RWPE2 (cell line): ENCODE results near the gene CLN6.

Source experiments
- ATAC-seq: fragments of 200-7000 bp; cut with Tn5 transposase; 3 replicates; pipeline ENCODE4 v1.9.1; 2021; ENCODE audit warnings: low read depth
- DNase-seq: peaks from one replicate; pipeline ENCODE4 v3.0.0-alpha.2; 2020; ENCODE audit warnings: low spot score
- H3K27ac ChIP-seq: fragments of 450-650 bp; 2 replicates; pipeline ENCODE4 v1.5.1; 2017; ENCODE audit warnings: mild to moderate bottlenecking; ENCODE audit not compliant: poor library complexity, severe bottlenecking
- H3K27me3 ChIP-seq: fragments of 250-450 bp; sonication (Bioruptor Pico); 2 replicates; pipeline ENCODE4 v1.5.1; 2021; ENCODE audit warnings: mild to moderate bottlenecking, moderate library complexity; ENCODE audit not compliant: insufficient read depth, poor library complexity, severe bottlenecking
- H3K36me3 ChIP-seq: fragments of 250-450 bp; sonication (Bioruptor Pico); 2 replicates; pipeline ENCODE4 v1.5.1; 2020; ENCODE audit warnings: low read depth, mild to moderate bottlenecking, moderate library complexity
- H3K4me1 ChIP-seq: fragments of 250-450 bp; sonication (Bioruptor Pico); 2 replicates; pipeline ENCODE4 v1.5.1; 2021; ENCODE audit warnings: mild to moderate bottlenecking, moderate library complexity; ENCODE audit not compliant: insufficient read depth, poor library complexity, severe bottlenecking
- H3K4me3 ChIP-seq: fragments of 250-450 bp; sonication (Bioruptor Pico); 2 replicates; pipeline ENCODE4 v1.5.1; 2021; ENCODE audit warnings: mild to moderate bottlenecking, moderate library complexity; ENCODE audit not compliant: severe bottlenecking
- H3K9me3 ChIP-seq: fragments of 250-450 bp; sonication (Bioruptor Pico); 2 replicates; pipeline ENCODE4 v1.5.1; 2021; ENCODE audit warnings: mild to moderate bottlenecking, moderate library complexity; ENCODE audit not compliant: severe bottlenecking
- TF ChIP-seq, protein P1 (sequence below): fragments of 450-650 bp; IDR thresholded peaks from one replicate; pipeline ENCODE4 v1.5.1; 2017; ENCODE audit warnings: mild to moderate bottlenecking, moderate library complexity; ENCODE audit not compliant: poor library complexity, severe bottlenecking

CLN6 gene

DNA sequence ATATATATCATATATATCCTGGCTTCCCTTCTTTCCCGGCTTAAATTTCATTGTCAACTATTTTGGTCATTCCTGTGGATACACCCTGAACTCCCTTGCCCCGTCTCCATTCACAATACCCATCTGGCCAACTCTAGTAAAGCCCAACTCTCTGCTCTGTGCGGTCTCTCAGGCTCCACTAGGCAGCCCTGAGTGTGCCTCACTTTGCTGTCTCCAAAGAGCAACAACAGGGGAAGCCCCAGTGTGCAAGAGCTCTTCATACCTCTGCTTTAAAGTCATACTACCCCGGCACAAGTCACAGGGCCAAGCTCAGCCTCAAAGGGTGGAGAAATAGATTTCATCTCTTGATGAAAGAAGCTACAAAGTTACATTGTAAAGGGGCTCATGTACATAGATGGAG lies 29.2 kb upstream of the CLN6 start:
- ATAC-seq, result no peak
- Histone ChIP-seq H3K27ac (no peak overlapping the region), H3K9me3 (no peaks in the 10 kb centered on the region), H3K27me3 (no peaks in the 10 kb centered on the region), H3K36me3 (no peaks in the 10 kb centered on the region), H3K4me3 (no peak overlapping the region), H3K4me1 (peaks cover 22% of the 10 kb centered on the region)
- TF ChIP-seq, protein P1, sequence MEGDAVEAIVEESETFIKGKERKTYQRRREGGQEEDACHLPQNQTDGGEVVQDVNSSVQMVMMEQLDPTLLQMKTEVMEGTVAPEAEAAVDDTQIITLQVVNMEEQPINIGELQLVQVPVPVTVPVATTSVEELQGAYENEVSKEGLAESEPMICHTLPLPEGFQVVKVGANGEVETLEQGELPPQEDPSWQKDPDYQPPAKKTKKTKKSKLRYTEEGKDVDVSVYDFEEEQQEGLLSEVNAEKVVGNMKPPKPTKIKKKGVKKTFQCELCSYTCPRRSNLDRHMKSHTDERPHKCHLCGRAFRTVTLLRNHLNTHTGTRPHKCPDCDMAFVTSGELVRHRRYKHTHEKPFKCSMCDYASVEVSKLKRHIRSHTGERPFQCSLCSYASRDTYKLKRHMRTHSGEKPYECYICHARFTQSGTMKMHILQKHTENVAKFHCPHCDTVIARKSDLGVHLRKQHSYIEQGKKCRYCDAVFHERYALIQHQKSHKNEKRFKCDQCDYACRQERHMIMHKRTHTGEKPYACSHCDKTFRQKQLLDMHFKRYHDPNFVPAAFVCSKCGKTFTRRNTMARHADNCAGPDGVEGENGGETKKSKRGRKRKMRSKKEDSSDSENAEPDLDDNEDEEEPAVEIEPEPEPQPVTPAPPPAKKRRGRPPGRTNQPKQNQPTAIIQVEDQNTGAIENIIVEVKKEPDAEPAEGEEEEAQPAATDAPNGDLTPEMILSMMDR, result no peak
- DNase-seq, result no peak

DNA sequence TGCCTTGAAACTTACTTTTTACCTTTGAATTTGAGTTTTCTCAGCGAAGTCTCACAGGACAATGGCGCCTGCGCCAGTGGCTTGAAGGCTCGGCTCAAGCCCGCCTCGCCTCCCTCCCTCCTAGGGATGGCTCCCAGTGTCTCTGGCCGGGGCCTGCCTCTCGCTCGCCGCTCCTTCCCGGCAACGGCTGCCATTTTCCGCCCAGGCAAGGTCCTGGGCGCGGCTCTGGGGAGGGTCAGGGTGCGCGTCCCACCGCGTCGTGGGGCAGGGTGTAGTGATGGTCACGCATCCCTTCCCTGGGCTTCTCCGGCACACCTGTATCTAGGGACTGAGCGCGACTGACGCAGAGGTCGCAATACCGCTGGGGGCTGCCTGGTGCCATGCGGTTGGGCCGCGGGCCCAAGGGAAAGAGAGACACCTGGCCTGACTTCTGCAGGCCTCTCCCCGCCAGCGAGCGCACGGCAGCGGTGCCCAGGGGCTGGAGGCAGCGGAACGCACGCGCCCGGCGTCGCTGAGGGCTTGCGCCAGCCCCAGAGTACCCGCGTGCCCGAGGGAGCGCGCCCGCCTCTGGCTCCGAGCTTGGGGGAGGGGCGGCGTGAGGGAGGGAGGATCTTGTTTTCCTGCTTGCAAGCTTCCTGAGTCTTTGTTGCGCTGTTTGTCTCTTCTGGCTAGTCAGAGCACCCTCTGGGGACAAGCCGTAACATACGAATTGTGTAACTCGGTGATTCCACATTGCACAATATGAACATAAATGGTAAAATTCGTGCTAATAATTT lies 27.3 kb upstream of the CLN6 start:
- Histone ChIP-seq H3K4me3 (peak overlapping the region; percentile 37), H3K4me1 (peaks cover 22% of the 10 kb centered on the region), H3K27ac (peak overlapping the region; percentile 69), H3K27me3 (no peaks in the 10 kb centered on the region), H3K9me3 (no peaks in the 10 kb centered on the region), H3K36me3 (no peaks in the 10 kb centered on the region)
- TF ChIP-seq, protein P1, result peak; percentile 34
- ATAC-seq, result peak; percentile 88
- DNase-seq, result peak; percentile 95

DNA sequence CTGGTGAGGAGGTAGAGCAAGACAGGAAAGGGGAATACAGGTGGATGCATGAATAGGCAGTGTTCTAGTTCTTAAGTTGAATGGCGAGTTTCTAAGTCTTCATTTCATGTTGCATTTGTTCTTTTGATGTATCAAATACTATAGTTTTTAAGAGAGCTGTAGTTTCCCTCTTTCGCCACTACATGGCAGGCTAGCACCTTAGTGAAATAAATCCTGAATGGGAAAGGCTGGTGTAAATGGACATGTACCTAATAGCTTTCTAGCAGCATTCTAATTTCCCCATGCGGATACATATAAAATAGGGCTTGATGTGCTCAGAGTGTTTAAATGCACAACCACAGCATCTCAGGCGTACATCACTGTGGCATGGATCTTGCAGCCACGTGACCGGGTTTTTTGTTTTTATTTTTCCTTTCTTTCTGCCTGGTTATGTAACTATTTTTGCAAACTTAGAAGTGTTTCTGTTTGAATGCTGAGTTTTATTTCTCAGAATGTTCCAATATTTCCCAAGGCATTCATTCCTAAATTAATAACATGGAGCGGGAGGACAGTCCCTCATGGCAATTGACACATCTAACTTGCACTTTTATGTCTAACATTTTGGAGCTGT lies 23.5 kb upstream of the CLN6 start:
- Histone ChIP-seq H3K4me3 (no peak overlapping the region), H3K4me1 (peaks cover 15% of the 10 kb centered on the region), H3K27ac (no peak overlapping the region), H3K9me3 (no peaks in the 10 kb centered on the region), H3K27me3 (no peaks in the 10 kb centered on the region), H3K36me3 (no peaks in the 10 kb centered on the region)
- no peak for DNase-seq
- TF ChIP-seq, protein P1, result peak; percentile 100
- peak; percentile 47 for ATAC-seq

DNA sequence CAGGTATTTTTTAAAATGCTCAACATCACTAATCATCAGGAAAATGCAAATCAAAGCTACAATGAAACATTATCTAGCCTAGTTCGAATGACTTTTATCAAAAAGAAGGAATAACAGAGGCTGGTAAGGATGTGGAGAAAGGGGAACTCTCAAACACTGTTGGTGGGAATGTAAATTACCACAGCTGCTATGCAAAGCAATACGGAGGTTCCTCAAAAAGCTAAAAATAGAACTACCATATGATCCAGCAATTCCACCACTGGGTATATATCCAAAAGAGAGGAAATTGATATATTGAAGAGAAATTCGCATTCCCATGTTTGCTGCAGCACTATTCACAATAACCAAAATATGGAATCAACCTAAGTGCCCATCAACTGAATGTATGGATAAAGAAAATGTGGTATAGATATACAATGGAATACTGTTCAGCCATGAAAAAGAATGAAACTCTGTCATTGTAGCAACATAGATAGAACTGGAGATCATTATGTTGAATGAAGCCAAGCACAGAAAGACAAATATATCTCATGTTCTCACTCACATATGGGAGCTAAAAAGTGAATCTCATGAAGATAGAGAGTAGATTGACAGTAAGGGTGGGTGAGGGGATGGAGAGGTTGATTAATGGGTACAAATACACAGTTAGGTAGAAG lies 19.7 kb upstream of the CLN6 start:
- H3K9me3 ChIP-seq, result peaks cover 3% of the 10 kb centered on the region
- ATAC-seq (no peak), DNase-seq (no peak)
- no peaks in the 10 kb centered on the region for H3K27me3 ChIP-seq
- H3K4me1 ChIP-seq, result no peaks in the 10 kb centered on the region
- no peak overlapping the region for H3K27ac ChIP-seq
- TF ChIP-seq, protein P1, result no peak
- no peaks in the 10 kb centered on the region for H3K36me3 ChIP-seq
- no peak overlapping the region for H3K4me3 ChIP-seq
